GM18498 (cell line): Measurements from ENCODE around the gene COL8A1.
"Not testable (repeated sequence)": the region's sequence is repeated elsewhere in the genome, so short reads cannot be mapped to it uniquely, and the experiment has no call there.

Experiments
- ATAC-seq: cut with Tn5 transposase; IDR thresholded peaks from one replicate; pipeline ENCODE4 v1.9.1; 2021; ENCODE audit warnings: mild to moderate bottlenecking, moderate library complexity; ENCODE audit not compliant: unreplicated experiment

COL8A1 gene

DNA sequence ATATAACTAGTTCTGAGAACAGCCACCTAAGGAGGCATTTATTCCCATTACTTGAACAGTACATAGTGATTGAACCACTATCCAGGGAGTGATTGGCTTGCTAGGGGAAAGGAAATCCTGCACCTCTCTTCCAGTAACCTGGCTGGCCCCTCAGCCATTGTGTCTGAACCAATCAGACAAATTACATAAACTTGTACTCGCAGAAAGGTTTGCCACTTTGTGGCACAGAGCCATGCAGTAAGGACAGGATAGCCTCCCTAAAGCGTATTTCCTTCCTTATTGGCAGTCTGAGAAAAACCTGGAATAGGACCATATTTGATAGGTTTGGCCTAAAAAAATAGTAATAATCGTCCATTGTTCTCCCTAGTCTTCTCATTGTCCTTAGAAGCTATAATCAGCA, 198.3 kb downstream of the COL8A1 start:
- ATAC-seq, result no peak

DNA sequence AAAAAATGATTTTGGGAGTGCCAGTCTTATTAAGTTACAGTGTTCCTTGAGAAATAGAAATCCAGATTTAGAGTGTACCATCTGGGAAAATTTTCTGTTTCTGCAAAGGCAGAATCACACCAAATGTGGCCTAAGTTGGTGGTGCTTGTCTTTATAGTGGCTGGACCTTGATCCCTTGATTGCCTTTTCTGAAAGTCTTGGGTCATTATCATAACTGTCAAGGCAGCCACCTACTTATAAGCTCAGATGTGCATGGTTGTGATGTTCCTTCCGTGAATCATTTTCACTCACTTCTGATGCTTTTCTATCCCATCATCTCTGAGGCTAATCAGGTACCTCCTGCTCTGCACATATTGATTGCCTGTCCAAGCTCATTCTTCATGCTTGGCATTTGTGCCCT, 199.3 kb downstream of the COL8A1 start:
- no peak for ATAC-seq

DNA sequence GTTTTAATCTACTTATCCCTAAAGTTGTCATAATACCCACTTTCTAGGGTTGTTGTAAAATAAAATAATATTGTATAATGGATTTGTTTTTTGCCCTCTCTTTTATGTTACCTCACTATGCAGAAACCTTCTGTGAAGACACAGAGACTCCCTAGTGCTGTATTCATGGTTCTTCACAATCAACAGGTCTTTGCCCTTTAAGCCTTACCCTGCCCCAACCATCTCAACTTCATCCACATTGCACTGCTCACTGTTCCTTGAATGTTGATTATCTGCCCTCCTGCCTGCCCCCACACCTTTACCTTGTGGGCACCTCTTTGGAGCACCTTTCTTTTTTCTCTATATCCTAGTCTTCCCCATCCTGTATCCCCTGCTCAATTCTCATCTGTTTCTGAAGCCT, 200.4 kb downstream of the COL8A1 start:
- ATAC-seq, result no peak

- ATAC-seq, result no peak
Measured at GRCh38 chr3:99839613-99840012, 201.2 kb downstream of the COL8A1 start.

DNA sequence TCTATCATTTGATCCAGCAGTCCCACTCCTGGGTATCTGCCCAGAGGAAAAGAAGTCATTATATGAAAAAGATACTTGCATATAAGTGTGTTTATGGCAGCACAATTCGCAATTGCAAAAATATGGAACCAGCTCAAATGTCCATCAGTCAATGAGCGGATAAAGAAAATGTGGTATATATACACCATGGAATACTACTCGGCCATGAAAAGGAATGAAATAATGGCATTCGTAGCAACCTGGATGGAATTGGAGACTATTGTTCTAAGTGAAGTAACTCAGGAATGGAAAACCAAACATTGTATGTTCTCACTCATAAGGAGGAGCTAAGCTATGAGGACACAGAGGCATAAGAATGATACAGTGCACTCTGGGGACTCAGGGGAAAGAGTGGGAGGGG, 203.6 kb downstream of the COL8A1 start:
- not testable (repeated sequence) for ATAC-seq

DNA sequence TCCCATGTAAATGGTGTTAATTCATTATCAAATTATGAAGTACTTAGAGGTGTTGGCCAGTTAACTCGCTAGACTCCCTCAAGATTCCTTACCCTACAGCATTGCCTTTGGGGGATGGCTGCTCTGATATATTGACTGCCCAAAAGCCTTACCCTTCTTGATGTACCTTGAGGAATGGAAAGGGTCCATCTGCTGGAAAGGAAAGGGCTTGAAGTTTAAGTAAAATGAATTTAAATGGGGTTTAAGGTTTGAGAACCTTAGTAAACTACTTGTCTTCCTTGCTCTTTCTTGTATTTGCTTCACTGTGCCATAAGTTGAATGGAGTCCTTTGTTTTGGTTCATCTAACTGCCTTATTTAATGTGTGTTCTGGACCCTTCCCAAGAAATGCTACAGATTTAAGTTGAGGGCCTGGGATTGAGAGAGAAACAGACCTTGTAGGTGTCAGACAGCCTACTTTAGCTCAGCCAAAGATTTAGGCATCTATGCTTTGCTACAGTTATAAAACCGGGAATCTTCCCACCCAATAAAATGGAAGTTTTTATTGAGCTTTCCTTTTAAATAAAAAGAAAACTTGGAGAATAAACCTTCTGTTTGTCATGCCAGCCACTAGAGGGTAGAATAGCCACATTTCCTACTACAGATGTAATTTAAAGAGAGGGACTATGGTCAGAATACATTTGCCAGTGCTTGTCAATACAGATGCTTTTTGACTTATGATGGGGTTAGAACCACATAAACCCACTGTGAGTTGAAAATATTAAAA, 204.6 kb downstream of the COL8A1 start:
- peak; percentile 75 for ATAC-seq

DNA sequence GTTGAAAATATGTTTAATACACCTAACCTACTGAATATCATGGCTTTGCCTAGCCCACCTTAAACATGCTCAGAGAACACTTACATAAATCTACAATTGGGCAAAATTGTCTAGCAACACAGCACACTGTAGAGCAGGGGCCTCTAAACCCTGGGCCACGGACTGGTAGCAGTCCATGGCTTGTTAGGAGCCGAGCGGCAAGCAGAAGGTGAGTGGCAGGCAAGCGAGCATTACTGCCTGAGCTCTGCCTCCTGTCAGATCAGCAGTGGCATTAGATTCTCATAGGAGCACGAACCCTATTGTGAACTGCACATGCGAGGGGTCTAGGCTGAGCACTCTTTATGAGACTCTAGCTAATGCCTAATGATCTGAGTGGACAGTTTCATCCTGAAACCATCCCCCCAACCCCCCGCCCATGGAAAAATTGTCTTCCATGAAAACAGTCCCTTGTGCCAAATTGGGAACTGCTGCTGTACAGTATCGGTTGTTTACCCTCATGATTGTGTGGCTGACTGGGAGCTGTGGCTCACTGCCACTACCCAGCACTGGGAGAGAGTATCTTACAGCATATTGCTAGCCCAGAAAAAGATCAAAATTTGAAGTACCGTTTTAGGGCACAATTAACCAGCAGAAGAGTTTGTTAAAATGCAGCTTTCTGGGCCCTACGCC, 205.3 kb downstream of the COL8A1 start:
- peak; percentile 17 for ATAC-seq

GRCh38 chr3:99845331-99845730, 206.9 kb downstream of the COL8A1 start:
- ATAC-seq, result no peak

DNA sequence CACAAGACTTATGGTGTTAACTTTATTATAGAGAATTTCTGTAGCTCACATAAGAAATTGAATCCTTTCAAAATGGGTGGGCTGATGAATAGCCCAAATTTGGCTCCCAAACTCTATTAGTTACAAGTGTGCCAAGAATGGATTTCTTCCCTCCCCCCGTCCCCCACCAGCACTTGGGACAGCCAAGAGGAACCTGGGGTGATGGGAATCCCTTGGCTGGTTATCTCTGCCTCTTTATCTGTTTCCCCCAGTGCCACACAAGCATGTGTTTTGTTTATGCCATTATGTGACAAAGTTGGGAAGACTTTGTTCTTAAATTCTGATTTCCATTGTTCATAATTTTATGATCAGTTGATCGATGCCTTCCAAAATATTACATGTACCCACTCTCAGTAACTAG, 207.6 kb downstream of the COL8A1 start:
- no peak for ATAC-seq

DNA sequence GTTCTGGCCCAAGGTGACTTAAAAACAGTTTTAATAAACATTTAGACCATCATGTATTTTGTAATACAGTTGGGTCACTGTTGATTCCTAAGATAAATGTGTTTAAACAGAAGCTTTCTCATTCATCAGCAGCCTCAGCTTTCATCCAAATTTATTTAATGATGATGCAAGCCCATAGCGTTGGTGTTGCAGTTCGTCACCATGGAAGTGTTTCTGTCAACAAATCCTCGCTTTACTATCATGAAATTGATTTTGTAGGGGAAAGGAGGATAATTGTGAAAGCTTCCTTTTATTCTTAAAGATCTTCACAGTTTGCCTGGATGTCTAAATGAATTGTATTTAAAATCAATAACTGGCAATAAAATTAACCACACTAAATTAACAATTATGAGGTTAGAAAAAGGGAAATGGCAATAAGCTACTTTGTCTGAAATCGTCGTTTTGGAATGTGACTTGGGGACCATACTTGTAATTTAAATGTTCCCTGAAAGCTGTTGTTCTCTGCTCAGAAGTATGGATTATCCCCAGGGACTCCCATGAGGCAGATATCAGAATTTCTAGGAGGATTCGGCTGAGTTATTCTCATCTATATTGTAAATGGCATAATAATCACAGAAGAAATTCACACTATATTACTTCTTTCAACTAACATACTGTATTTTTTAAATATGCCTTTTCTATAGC, 208.2 kb downstream of the COL8A1 start:
- ATAC-seq, result no peak

GRCh38 chr3:99848433-99848832, 210.0 kb downstream of the COL8A1 start:
- ATAC-seq, result no peak
